HepG2 (cell line): ENCODE data around the gene ANKRD10. TPM values are rescaled to one million over a fixed set of nuclear protein-coding genes. Genes with fewer than 3 reads are reported as not detected.

ENCODE experiments used
- ATAC-seq: fragments of 200-7000 bp; cut with Tn5 transposase; 3 replicates; pipeline ENCODE4 v1.9.1; 2020; ENCODE audit warnings: mild to moderate bottlenecking, moderate library complexity
- BruUV-seq: library from RNA; stranded (reverse); fragments of 400-500 nt; replicated peaks from 2 replicates; lab custom pipeline; 2021; lab: Mats Ljungman, UMichigan
- CTCF ChIA-PET: fragments of 300-600 bp; formaldehyde crosslinking; extraction: SDS; loops from one replicate; lab custom pipeline; 2021; ENCODE audit warnings: low total read pairs, inconsistent platforms, low intra/inter-chr PET ratio; lab: Yijun Ruan, JAX
- POLR2A ChIA-PET: fragments of 350-600 bp; sonication (Branson Sonifier 250); formaldehyde crosslinking; loops from one replicate; lab custom pipeline; 2020; ENCODE audit warnings: antibody characterized with exemption, inconsistent platforms; lab: Yijun Ruan, JAX
- DNase-seq: peaks from one replicate; pipeline ENCODE4 v3.0.0-alpha.2; 2015; ENCODE audit warnings: low spot score
- FAIRE-seq: peaks from 3 replicates; lab custom pipeline; 2011; peaks lifted over from hg19 to GRCh38; lab: Jason Lieb, UNC
- H2AFZ ChIP-seq: one replicate; pipeline ENCODE4 v1.6.1; 2011; ENCODE audit warnings: low read length, inconsistent platforms
- H3K27ac ChIP-seq: fragments of 300-600 bp; 3 replicates; pipeline ENCODE4 v1.8.0; 2011; ENCODE audit warnings: mixed run types, mild to moderate bottlenecking, mixed read lengths, low read length, inconsistent platforms; ENCODE audit not compliant: insufficient read depth; ENCODE audit errors: extremely low read length
- H3K27me3 ChIP-seq, 2 experiments: fragments of 200-600 bp in 1 of 2; 2 replicates in 1 of 2; 3 replicates in 1 of 2; pipeline versions ENCODE4 v1.6.0 to v1.8.0; 2011; ENCODE audit warnings: low read length in 2 of 2, mild to moderate bottlenecking in 2 of 2, moderate library complexity in 2 of 2, inconsistent platforms in 1 of 2; ENCODE audit not compliant: insufficient read depth in 2 of 2, control insufficient read depth in 1 of 2
- H3K36me3 ChIP-seq, 2 experiments: fragments of 200-600 bp in 1 of 2; replicated peaks in 1 of 2; 2 replicates in 1 of 2; 3 replicates in 1 of 2; pipeline versions ENCODE4 v1.5.1 to v1.8.0; 2011; ENCODE audit warnings: low read length in 2 of 2, inconsistent platforms in 1 of 2; ENCODE audit not compliant: insufficient read depth in 2 of 2, control insufficient read depth in 1 of 2
- H3K4me1 ChIP-seq: 2 replicates; pipeline ENCODE4 v1.5.1; 2012; ENCODE audit warnings: low read length, inconsistent platforms; ENCODE audit not compliant: insufficient read depth
- H3K4me2 ChIP-seq: 2 replicates; pipeline ENCODE4 v1.6.0; 2011; ENCODE audit warnings: low read depth, low read length, inconsistent platforms
- H3K4me3 ChIP-seq, 3 experiments: fragments of 200-600 bp in 1 of 3; sonication (generic), shearing (Covaris generic) in 1 of 3; replicated peaks in 1 of 3; 2 replicates each; pipeline ENCODE4 v1.5.1; 2011 to 2016; ENCODE audit warnings: low read length in 3 of 3, inconsistent platforms in 2 of 3, low read depth in 2 of 3, mild to moderate bottlenecking in 2 of 3, control low read depth in 1 of 3, mixed read lengths in 1 of 3; ENCODE audit not compliant: insufficient read depth in 1 of 3
- H3K79me2 ChIP-seq: one replicate; pipeline ENCODE4 v1.6.1; 2011; ENCODE audit warnings: low read length, inconsistent platforms; ENCODE audit not compliant: insufficient read depth
- H3K9ac ChIP-seq: 2 replicates; pipeline ENCODE4 v1.6.0; 2011; ENCODE audit warnings: mild to moderate bottlenecking, low read depth, low read length, inconsistent platforms; ENCODE audit not compliant: insufficient read depth
- H3K9me3 ChIP-seq: 2 replicates; pipeline ENCODE4 v1.5.1; 2012; ENCODE audit warnings: mild to moderate bottlenecking, low read length
- H4K20me1 ChIP-seq: 2 replicates; pipeline ENCODE4 v1.6.0; 2011; ENCODE audit warnings: inconsistent platforms, mild to moderate bottlenecking, low read length, moderate library complexity; ENCODE audit not compliant: insufficient read depth
- FOXO1 ChIP-seq: sonication (generic); formaldehyde crosslinking; IDR thresholded peaks from 2 replicates; pipeline ENCODE4 v1.4.0; 2020; ENCODE audit warnings: missing genetic modification reagents
- FOXO4 ChIP-seq: sonication (generic); formaldehyde crosslinking; conservative IDR thresholded peaks from 2 replicates; pipeline ENCODE4 v1.8.1; 2023; ENCODE audit warnings: missing genetic modification reagents
- FOXP1 ChIP-seq, 2 experiments: fragments of 450-650 bp in 1 of 2; IDR thresholded peaks; 2 replicates each; pipeline ENCODE4 v1.6.1; 2017 to 2018; ENCODE audit warnings: antibody characterized with exemption in 1 of 2
- ISX ChIP-seq: sonication (generic); formaldehyde crosslinking; conservative IDR thresholded peaks from 2 replicates; pipeline ENCODE4 v1.5.0; 2020; ENCODE audit warnings: missing genetic modification reagents
- RXRA ChIP-seq: sonication (generic); formaldehyde crosslinking; IDR thresholded peaks from 2 replicates; pipeline ENCODE4 v1.5.1; 2020; ENCODE audit warnings: missing genetic modification reagents
- SETDB1 ChIP-seq: sonication (generic); formaldehyde crosslinking; IDR thresholded peaks from 2 replicates; pipeline ENCODE4 v1.5.1; 2020; ENCODE audit warnings: missing genetic modification reagents, mild to moderate bottlenecking, borderline replicate concordance
- SOX5 ChIP-seq: IDR thresholded peaks from 2 replicates; pipeline ENCODE4 v1.6.1; 2016; ENCODE audit warnings: borderline replicate concordance
- XBP1 ChIP-seq: sonication (generic); formaldehyde crosslinking; IDR thresholded peaks from 2 replicates; pipeline ENCODE4 v1.5.0; 2020; ENCODE audit warnings: missing genetic modification reagents
- ZBED4 ChIP-seq: sonication (generic); formaldehyde crosslinking; IDR thresholded peaks from 2 replicates; pipeline ENCODE4 v1.4.0; 2020; ENCODE audit warnings: missing genetic modification reagents, borderline replicate concordance
- ZNF674 ChIP-seq: sonication (generic); formaldehyde crosslinking; IDR thresholded peaks from 2 replicates; pipeline ENCODE4 v1.5.0; 2020; ENCODE audit warnings: low read depth, mild to moderate bottlenecking, missing genetic modification reagents
- ZNF746 ChIP-seq: sonication (generic); formaldehyde crosslinking; IDR thresholded peaks from 2 replicates; pipeline ENCODE4 v1.8.0; 2022; ENCODE audit warnings: mild to moderate bottlenecking, missing genetic modification reagents
- WGBS: methylation state at CpG from one replicate; pipeline ENCODE4 v1.1.6; 2017; ENCODE audit warnings: low lambda C conversion rate; 5-methylcytosine and 5-hydroxymethylcytosine counted together
- in situ Hi-C: cut with HindIII; loops from 2 replicates; pipeline ENCODE4 v1.10.0; 2017; ENCODE audit warnings: low pct_unique_long_range_greater_than_20kb; ENCODE audit not compliant: extremely low pct_ligation_motif_present
- intact Hi-C: fragments of 100-400 bp; cut with micrococcal nuclease; formaldehyde crosslinking; loops from one replicate; pipeline ENCODE4 v1.10.0; 2022; ENCODE audit not compliant: unreplicated experiment
- polyA plus RNA-seq, 8 experiments: library from polyadenylated mRNA; depleted of rRNA in 3 of 8; stranded (reverse) in 7 of 8; unstranded in 1 of 8; fragments of >200 nt; fragmentation: Illumina TruSeq in 4 of 8; extraction: Trizol in 4 of 8; gene quantifications; 2 replicates each; pipeline versions ENCODE4 v1.2.1 to v1.2.3, GENCODE V29; 2011 to 2016; ENCODE audit warnings: low read depth in 4 of 8, missing spikeins in 1 of 8, mixed read lengths in 1 of 8; ENCODE audit not compliant: insufficient read depth in 1 of 8
- total RNA-seq, 5 experiments: library from RNA; depleted of rRNA; stranded (reverse); fragments of >200 nt; fragmentation: Illumina TruSeq; extraction: Trizol; gene quantifications; 2 replicates each; pipeline ENCODE4 v1.2.3, GENCODE V29; 2016; ENCODE audit warnings: low read depth in 1 of 5

The ANKRD10 gene
- total and polyA plus RNA-seq, 2 of the 13 experiments (the other 11 are each of a cell fraction or from before 2014, with no cell fraction given): 108 to 115 TPM

- intact Hi-C loops: no loop called here
- no TSS peak for BruUV-seq
- H3K9ac ChIP-seq: peak overlapping the region; percentile 96
- CTCF ChIA-PET: no interaction called here
- H4K20me1 ChIP-seq: peaks cover 27% of the 10 kb centered on the region
- H3K36me3 ChIP-seq: peaks cover 0 to 1% of the 10 kb centered on the region in 2 experiments; a peak in 1 of 5 replicates
- DNase-seq (peak; percentile 49), FAIRE-seq (peak; percentile 21), ATAC-seq (no peak)
- peak overlapping the region; percentile 83 to 88 (median 87); a peak in 5 of 6 replicates for H3K4me3 ChIP-seq
- peak overlapping the region; percentile 95 for H3K27ac ChIP-seq
- H3K4me2 ChIP-seq: peak overlapping the region; percentile 89
- POLR2A ChIA-PET: no interaction called here
- WGBS: 48% methylated on average over 9 of the region's 9 CpGs
- TF ChIP-seq FOXP1 (IDR thresholded peaks at IDR 0.05): no peak
- TF ChIP-seq FOXP1 (CRISPR knock-in tag; IDR thresholded peaks at IDR 0.05): peak; percentile 31; the same call in 1 of the 2 replicates
- no peak for TF ChIP-seq SETDB1
- peak; percentile 26; the same call in 1 of the 2 replicates for TF ChIP-seq SOX5 (CRISPR knock-in tag)
- no peak for TF ChIP-seq FOXO1 (CRISPR knock-in tag)
- peaks cover 0 to 4% of the 10 kb centered on the region in 2 experiments; a peak in 2 of 5 replicates for H3K27me3 ChIP-seq
- H3K4me1 ChIP-seq: peaks cover 27% of the 10 kb centered on the region
- in situ Hi-C loops: loop anchor here (10.0 kb wide), 1 partner anchor 212 kb away; the partner anchor contains the start of gene CARS2
- no peak overlapping the region for H2AFZ ChIP-seq
- H3K9me3 ChIP-seq: no peaks in the 10 kb centered on the region
- peaks cover 27% of the 10 kb centered on the region for H3K79me2 ChIP-seq
These were observed 1.7 kb upstream of the ANKRD10 start for GRCh38 chr13:110916301-110917142.

GRCh38 chr13:110915874-110916206, 971 bp upstream of the ANKRD10 start:
- H3K4me1 ChIP-seq: peaks cover 34% of the 10 kb centered on the region
- H3K27me3 ChIP-seq: no peaks in the 10 kb centered on the region; a peak in 1 of 5 replicates
- POLR2A ChIA-PET: interaction anchor here (0.9 to 2.6 kb wide), 7 partner anchors 9 to 301 kb away, joined by 3 to 12 read pairs (median 9); partner anchors contain the start of genes CARS2 and NAXD
- H3K4me2 ChIP-seq: peak overlapping the region; percentile 89
- DNase-seq (no peak), ATAC-seq (no peak), FAIRE-seq (no peak)
- H3K36me3 ChIP-seq: peaks cover 0 to 4% of the 10 kb centered on the region in 2 experiments; a peak in 1 of 5 replicates
- intact Hi-C loops (loop anchor here (2.0 kb wide), 1 partner anchor 203 kb away; the partner anchor contains the start of gene ING1), in situ Hi-C loops (loop anchor here (10.0 kb wide), 1 partner anchor 211 kb away; the partner anchor contains the start of gene CARS2)
- H3K9me3 ChIP-seq: no peaks in the 10 kb centered on the region
- H3K9ac ChIP-seq: peak overlapping the region; percentile 96
- CTCF ChIA-PET: no interaction called here
- H3K79me2 ChIP-seq: peaks cover 33% of the 10 kb centered on the region
- BruUV-seq: TSS peak; percentile 92
- WGBS: under 1% methylated on average over 6 of the region's 12 CpGs
- H3K4me3 ChIP-seq: peak overlapping the region; percentile 83 to 88 (median 87)
- H3K27ac ChIP-seq: peak overlapping the region; percentile 95
- H4K20me1 ChIP-seq: peaks cover 32% of the 10 kb centered on the region
- H2AFZ ChIP-seq: no peak overlapping the region
- TF ChIP-seq ZBED4 (0 out of 2 replicates have a peak, but pooled peaks have one; percentile 38), ISX (0 out of 2 replicates have a peak, but pooled peaks have one; percentile 14), ZNF674 (no peak), RXRA (CRISPR knock-in tag) (no peak), XBP1 (no peak), ZNF746 (CRISPR knock-in tag) (no peak), FOXO4 (CRISPR knock-in tag) (no peak)
